ENCODE results near the gene OMP.

OMP gene

GRCh38 chr11:77069969-77070582, 32.6 kb upstream of the OMP start (continued):
- no peak for TF ChIP-seq ZNF354C (tag by site-specific recombination; IDR thresholded peaks at IDR 0.05; ENCODE audit: borderline replicate concordance, low read depth)

DNA sequence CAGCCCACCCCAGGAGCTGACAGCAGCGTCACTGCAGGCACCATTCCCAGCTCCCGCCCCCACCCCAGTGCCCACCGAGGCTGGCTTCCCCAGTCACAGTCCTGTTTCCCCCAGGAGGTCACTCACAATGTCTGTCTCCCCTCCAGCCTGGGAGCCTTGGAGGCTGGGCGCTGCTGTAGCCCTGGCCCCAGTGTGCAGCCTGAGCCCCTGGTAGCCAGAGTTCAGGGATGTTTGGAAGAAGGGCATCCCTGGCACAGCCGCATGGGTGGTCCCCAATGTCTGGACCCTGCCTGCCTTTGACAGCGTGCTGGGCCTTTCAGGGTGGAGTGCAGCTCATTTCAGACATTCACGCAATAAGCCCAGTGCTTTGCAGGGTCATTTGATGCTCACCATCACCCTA, 31.6 kb upstream of the OMP start:
- Histone ChIP-seq H3K27ac (ENCODE audit: extremely low read depth, low read depth, low read length) (no peak overlapping the region), H3K9me3 (ENCODE audit: control insufficient read depth, insufficient read depth, low read depth, low read length) (no peaks in the 10 kb centered on the region), H3K4me1 (ENCODE audit: control insufficient read depth, insufficient read depth, low read length) (no peaks in the 10 kb centered on the region), H3K4me3 (ENCODE audit: low read depth, low read length) (no peak overlapping the region), H3K36me3 (ENCODE audit: control insufficient read depth in 2 of 2, insufficient read depth in 1 of 2, low read length in 2 of 2) (no peaks in the 10 kb centered on the region)
- ChIA-PET CTCF (interaction anchor here (0.6 to 0.7 kb wide), 2 partner anchors 20 to 31 kb away, joined by 3 read pairs; no protein-coding TSS in a partner anchor), POLR2A (no interaction called here)
- no peak for TF ChIP-seq ZBTB7A (tag by site-specific recombination; IDR thresholded peaks at IDR 0.05; ENCODE audit: low read depth)
- TF ChIP-seq MEIS1 (CRISPR knock-in tag; IDR thresholded peaks at IDR 0.05; ENCODE audit: borderline replicate concordance): no peak
- TF ChIP-seq ZNF266 (tag by site-specific recombination; IDR thresholded peaks at IDR 0.05; ENCODE audit: low read depth): no peak
- TF ChIP-seq, protein P1, sequence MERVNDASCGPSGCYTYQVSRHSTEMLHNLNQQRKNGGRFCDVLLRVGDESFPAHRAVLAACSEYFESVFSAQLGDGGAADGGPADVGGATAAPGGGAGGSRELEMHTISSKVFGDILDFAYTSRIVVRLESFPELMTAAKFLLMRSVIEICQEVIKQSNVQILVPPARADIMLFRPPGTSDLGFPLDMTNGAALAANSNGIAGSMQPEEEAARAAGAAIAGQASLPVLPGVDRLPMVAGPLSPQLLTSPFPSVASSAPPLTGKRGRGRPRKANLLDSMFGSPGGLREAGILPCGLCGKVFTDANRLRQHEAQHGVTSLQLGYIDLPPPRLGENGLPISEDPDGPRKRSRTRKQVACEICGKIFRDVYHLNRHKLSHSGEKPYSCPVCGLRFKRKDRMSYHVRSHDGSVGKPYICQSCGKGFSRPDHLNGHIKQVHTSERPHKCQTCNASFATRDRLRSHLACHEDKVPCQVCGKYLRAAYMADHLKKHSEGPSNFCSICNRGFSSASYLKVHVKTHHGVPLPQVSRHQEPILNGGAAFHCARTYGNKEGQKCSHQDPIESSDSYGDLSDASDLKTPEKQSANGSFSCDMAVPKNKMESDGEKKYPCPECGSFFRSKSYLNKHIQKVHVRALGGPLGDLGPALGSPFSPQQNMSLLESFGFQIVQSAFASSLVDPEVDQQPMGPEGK (tag by site-specific recombination; IDR thresholded peaks at IDR 0.05): no peak
- no peak for TF ChIP-seq ZNF132 (tag by site-specific recombination; IDR thresholded peaks at IDR 0.05; ENCODE audit: borderline replicate concordance)
- TF ChIP-seq KLF7 (tag by site-specific recombination; IDR thresholded peaks at IDR 0.05; ENCODE audit: borderline replicate concordance): no peak
- TF ChIP-seq, protein P2, sequence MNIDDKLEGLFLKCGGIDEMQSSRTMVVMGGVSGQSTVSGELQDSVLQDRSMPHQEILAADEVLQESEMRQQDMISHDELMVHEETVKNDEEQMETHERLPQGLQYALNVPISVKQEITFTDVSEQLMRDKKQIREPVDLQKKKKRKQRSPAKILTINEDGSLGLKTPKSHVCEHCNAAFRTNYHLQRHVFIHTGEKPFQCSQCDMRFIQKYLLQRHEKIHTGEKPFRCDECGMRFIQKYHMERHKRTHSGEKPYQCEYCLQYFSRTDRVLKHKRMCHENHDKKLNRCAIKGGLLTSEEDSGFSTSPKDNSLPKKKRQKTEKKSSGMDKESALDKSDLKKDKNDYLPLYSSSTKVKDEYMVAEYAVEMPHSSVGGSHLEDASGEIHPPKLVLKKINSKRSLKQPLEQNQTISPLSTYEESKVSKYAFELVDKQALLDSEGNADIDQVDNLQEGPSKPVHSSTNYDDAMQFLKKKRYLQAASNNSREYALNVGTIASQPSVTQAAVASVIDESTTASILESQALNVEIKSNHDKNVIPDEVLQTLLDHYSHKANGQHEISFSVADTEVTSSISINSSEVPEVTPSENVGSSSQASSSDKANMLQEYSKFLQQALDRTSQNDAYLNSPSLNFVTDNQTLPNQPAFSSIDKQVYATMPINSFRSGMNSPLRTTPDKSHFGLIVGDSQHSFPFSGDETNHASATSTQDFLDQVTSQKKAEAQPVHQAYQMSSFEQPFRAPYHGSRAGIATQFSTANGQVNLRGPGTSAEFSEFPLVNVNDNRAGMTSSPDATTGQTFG (tag by site-specific recombination; IDR thresholded peaks at IDR 0.05; ENCODE audit: borderline replicate concordance): no peak
- TF ChIP-seq ZNF354C (tag by site-specific recombination; IDR thresholded peaks at IDR 0.05; ENCODE audit: borderline replicate concordance, low read depth): no peak
- no peak for TF ChIP-seq ZNF621 (tag by site-specific recombination; IDR thresholded peaks at IDR 0.05)
- no peak for TF ChIP-seq ZNF112 (tag by site-specific recombination; IDR thresholded peaks at IDR 0.05)
- TF ChIP-seq ZNF211 (tag by site-specific recombination; IDR thresholded peaks at IDR 0.05; ENCODE audit: low read depth): no peak
- no peak for TF ChIP-seq ZNF677 (tag by site-specific recombination; IDR thresholded peaks at IDR 0.05)
- TF ChIP-seq ZNF184 (tag by site-specific recombination; IDR thresholded peaks at IDR 0.05): no peak
- no peak for TF ChIP-seq GFI1B (tag by site-specific recombination; IDR thresholded peaks at IDR 0.05)
- TF ChIP-seq ZNF580 (tag by site-specific recombination; IDR thresholded peaks at IDR 0.05): no peak
- no peak for TF ChIP-seq ZNF654 (tag by site-specific recombination; IDR thresholded peaks at IDR 0.05; ENCODE audit: low read depth)

- ChIA-PET POLR2A (no interaction called here), CTCF (interaction anchor here (1.0 kb wide), 1 partner anchor 20 kb away, joined by 4 read pairs; no protein-coding TSS in a partner anchor)
- H3K4me3 ChIP-seq (ENCODE audit: low read depth, low read length): no peak overlapping the region
- TF ChIP-seq, protein P3, sequence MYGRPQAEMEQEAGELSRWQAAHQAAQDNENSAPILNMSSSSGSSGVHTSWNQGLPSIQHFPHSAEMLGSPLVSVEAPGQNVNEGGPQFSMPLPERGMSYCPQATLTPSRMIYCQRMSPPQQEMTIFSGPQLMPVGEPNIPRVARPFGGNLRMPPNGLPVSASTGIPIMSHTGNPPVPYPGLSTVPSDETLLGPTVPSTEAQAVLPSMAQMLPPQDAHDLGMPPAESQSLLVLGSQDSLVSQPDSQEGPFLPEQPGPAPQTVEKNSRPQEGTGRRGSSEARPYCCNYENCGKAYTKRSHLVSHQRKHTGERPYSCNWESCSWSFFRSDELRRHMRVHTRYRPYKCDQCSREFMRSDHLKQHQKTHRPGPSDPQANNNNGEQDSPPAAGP (tag by site-specific recombination; IDR thresholded peaks at IDR 0.05): no peak
- no peak overlapping the region for H3K27ac ChIP-seq (ENCODE audit: extremely low read depth, low read depth, low read length)
- H3K4me1 ChIP-seq (ENCODE audit: control insufficient read depth, insufficient read depth, low read length): no peaks in the 10 kb centered on the region
- no peaks in the 10 kb centered on the region for H3K9me3 ChIP-seq (ENCODE audit: control insufficient read depth, insufficient read depth, low read depth, low read length)
- no peaks in the 10 kb centered on the region for H3K36me3 ChIP-seq (ENCODE audit: control insufficient read depth in 2 of 2, insufficient read depth in 1 of 2, low read length in 2 of 2)
Observed at GRCh38 chr11:77071671-77072605, 30.7 kb upstream of the OMP start.
